ENCODE measurements around the gene SLC9C1. TPM values are rescaled to one million over a fixed set of nuclear protein-coding genes. Genes with fewer than 3 reads are reported as not detected.

The SLC9C1 gene
- total RNA-seq, 5 donors from 2014 or later (not counting 1 experiment from before 2014, with no cell fraction given), result not detected

DNA sequence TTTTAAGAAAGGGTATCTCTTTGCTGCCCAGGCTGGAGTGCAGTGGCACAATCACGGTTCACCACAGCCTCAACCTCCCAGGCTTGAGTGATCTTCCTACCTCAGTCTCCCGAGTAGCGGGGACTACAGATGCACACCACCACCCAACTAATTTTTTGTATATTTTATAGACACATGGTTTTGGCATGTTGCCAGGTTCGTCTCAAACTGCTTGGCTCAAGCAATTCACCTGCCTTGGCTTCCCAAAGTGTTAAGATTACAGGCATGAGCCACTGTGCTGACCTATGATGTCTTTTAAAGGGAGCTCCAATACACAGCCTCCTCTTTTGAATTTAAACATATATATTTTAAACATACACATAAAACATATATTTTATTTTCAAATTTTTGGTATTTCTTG is 60.9 kb downstream of the SLC9C1 start:
- peak in 1 of 35 experiments; percentile 6 for DNase-seq
- Histone ChIP-seq H3K27me3 (replicated peaks in 1 of 2; ENCODE audit: control insufficient read depth in 2 of 2, extremely low read depth in 1 of 2, insufficient read depth in 2 of 2, low read length in 1 of 2) (no peaks in the 10 kb centered on the region), H3K4me3 (ENCODE audit: control insufficient read depth in 1 of 2, extremely low read depth in 1 of 2, low read length in 1 of 2) (no peak overlapping the region), H3K4me1 (ENCODE audit: control insufficient read depth in 1 of 2, extremely low read depth in 1 of 2, insufficient read depth in 2 of 2, low read length in 2 of 2) (no peaks in the 10 kb centered on the region), H3K9me3 (no peaks in the 10 kb centered on the region), H3K27ac (ENCODE audit: low read length) (no peak overlapping the region), H3K36me3 (ENCODE audit: control insufficient read depth in 2 of 2, extremely low read depth in 1 of 2, insufficient read depth in 1 of 2, low read length in 1 of 2) (no peaks in the 10 kb centered on the region)
- ATAC-seq (replicated peaks in 1 of 4), result no peak
- H3K27me3 Mint-ChIP-seq, result peaks cover 0 to 3% of the 10 kb centered on the region in 2 donors
- H3K4me1 Mint-ChIP-seq, result no peaks in the 10 kb centered on the region
- no CpG with 5 or more reads among the region's 4 CpGs for WGBS (ENCODE audit: insufficient coverage)
- H3K4me3 Mint-ChIP-seq, result no peak overlapping the region
- ChIA-PET POLR2A (no interaction called here), CTCF (no interaction called here)
- H3K27ac Mint-ChIP-seq, result no peak overlapping the region
- H3K9me3 Mint-ChIP-seq, result peaks cover 0 to 1% (median 0%) of the 10 kb centered on the region in 3 donors
- no peaks in the 10 kb centered on the region for H3K36me3 Mint-ChIP-seq

DNA sequence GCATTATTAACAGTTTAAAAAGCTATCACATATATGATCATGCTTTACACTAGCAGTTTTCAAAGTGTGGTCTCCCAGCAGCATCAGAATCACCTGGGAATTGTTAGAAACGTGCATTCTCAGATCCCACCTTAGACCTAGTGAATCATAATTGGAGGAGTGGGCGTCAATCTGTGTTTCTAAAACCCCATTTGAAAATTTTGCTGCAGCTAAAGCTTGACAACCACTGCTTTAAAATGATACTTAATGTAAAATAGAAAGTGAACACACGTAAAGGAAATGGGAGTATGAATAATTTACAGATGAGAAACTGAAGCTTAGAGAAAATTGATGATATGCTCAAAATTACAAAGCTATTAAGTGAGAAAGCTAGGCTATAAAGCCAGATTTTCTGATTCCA is 62.3 kb downstream of the SLC9C1 start:
- Histone ChIP-seq H3K4me3 (ENCODE audit: control insufficient read depth in 1 of 2, extremely low read depth in 1 of 2, low read length in 1 of 2) (no peak overlapping the region), H3K4me1 (ENCODE audit: control insufficient read depth in 1 of 2, extremely low read depth in 1 of 2, insufficient read depth in 2 of 2, low read length in 2 of 2) (no peaks in the 10 kb centered on the region), H3K9me3 (no peaks in the 10 kb centered on the region), H3K27me3 (replicated peaks in 1 of 2; ENCODE audit: control insufficient read depth in 2 of 2, extremely low read depth in 1 of 2, insufficient read depth in 2 of 2, low read length in 1 of 2) (no peaks in the 10 kb centered on the region), H3K36me3 (ENCODE audit: control insufficient read depth in 2 of 2, extremely low read depth in 1 of 2, insufficient read depth in 1 of 2, low read length in 1 of 2) (no peaks in the 10 kb centered on the region), H3K27ac (ENCODE audit: low read length) (no peak overlapping the region)
- H3K4me1 Mint-ChIP-seq, result no peaks in the 10 kb centered on the region
- ATAC-seq (replicated peaks in 1 of 4) (no peak), DNase-seq (no peak)
- H3K4me3 Mint-ChIP-seq, result no peak overlapping the region
- no peak overlapping the region for H3K27ac Mint-ChIP-seq
- CTCF ChIA-PET, result no interaction called here
- peaks cover 0 to 5% (median 3%) of the 10 kb centered on the region in 3 donors for H3K9me3 Mint-ChIP-seq
- no CpG with 5 or more reads among the region's 3 CpGs for WGBS (ENCODE audit: insufficient coverage)
- POLR2A ChIA-PET, result no interaction called here
- H3K36me3 Mint-ChIP-seq, result no peaks in the 10 kb centered on the region
- H3K27me3 Mint-ChIP-seq, result peaks cover 0 to 3% of the 10 kb centered on the region in 2 donors

DNA sequence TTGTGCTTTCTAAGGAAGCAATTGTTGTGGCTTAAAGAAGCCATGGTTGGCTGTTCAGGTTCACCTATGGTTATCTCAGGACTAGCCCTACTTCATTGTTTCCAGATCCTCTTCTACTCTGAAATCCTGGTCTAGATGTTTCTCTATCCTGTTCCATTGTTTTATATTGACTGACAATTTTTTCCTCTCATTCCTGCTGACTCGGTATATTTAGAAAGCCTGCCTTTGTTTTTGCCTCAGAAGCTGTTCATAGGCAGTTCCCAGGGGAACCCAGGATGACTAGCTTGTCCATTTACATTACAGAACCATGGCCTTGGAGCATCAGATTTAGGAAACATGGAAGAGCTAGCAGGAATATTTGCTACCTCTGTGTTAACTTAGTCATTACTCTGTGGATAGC is 64.0 kb downstream of the SLC9C1 start:
- no peaks in the 10 kb centered on the region for H3K36me3 Mint-ChIP-seq
- 100% methylated on average over 1 of the region's 1 CpG for WGBS (ENCODE audit: insufficient coverage)
- Histone ChIP-seq H3K27ac (ENCODE audit: low read length) (no peak overlapping the region), H3K27me3 (replicated peaks in 1 of 2; ENCODE audit: control insufficient read depth in 2 of 2, extremely low read depth in 1 of 2, insufficient read depth in 2 of 2, low read length in 1 of 2) (no peaks in the 10 kb centered on the region), H3K4me3 (ENCODE audit: control insufficient read depth in 1 of 2, extremely low read depth in 1 of 2, low read length in 1 of 2) (no peak overlapping the region), H3K36me3 (ENCODE audit: control insufficient read depth in 2 of 2, extremely low read depth in 1 of 2, insufficient read depth in 1 of 2, low read length in 1 of 2) (no peaks in the 10 kb centered on the region), H3K9me3 (no peaks in the 10 kb centered on the region), H3K4me1 (ENCODE audit: control insufficient read depth in 1 of 2, extremely low read depth in 1 of 2, insufficient read depth in 2 of 2, low read length in 2 of 2) (no peaks in the 10 kb centered on the region)
- CTCF ChIA-PET, result interaction anchor here in 1 of 2 donors (0.6 kb wide), 1 partner anchor 1613 kb away, joined by 6 read pairs; no protein-coding TSS in a partner anchor
- POLR2A ChIA-PET, result interaction anchor here in 1 of 2 donors (0.5 kb wide), 1 partner anchor 77 kb away, joined by 3 read pairs; no protein-coding TSS in a partner anchor
- no peak for DNase-seq
- H3K4me1 Mint-ChIP-seq, result no peaks in the 10 kb centered on the region
- no peak overlapping the region for H3K4me3 Mint-ChIP-seq
- H3K27me3 Mint-ChIP-seq, result peaks cover 0 to 3% of the 10 kb centered on the region in 2 donors
- ATAC-seq (replicated peaks in 1 of 4), result no peak
- H3K27ac Mint-ChIP-seq, result no peak overlapping the region
- H3K9me3 Mint-ChIP-seq, result peaks cover 0 to 17% (median 13%) of the 10 kb centered on the region in 3 donors

DNA sequence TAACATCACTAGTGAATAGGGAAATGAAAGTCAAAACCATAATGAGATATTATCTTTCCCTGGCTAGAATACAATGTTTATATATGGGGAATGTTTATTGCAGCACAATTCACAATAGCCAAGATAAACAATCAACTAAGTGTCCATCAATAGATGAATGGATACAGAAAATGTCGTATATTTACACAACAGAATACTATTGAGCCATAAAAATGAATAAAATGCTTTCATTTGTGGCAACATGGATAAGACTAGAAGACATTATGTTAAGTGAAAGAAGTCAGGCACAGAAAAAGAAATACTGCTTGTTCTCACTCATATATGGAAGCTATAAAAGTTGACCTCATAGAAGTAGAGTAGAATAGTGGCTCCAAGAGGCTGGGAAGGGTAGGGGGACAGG is 65.2 kb downstream of the SLC9C1 start:
- H3K27ac ChIP-seq (ENCODE audit: low read length), result no peak overlapping the region
- H3K4me3 ChIP-seq (ENCODE audit: control insufficient read depth in 1 of 2, extremely low read depth in 1 of 2, low read length in 1 of 2), result no peak overlapping the region
- Mint-ChIP-seq H3K36me3 (peaks cover 9% of the 10 kb centered on the region), H3K27me3 (peaks cover 0 to 5% of the 10 kb centered on the region in 2 donors), H3K27ac (no peak overlapping the region), H3K4me1 (no peaks in the 10 kb centered on the region), H3K9me3 (peaks cover 5 to 27% (median 25%) of the 10 kb centered on the region in 3 donors), H3K4me3 (no peak overlapping the region)
- CTCF ChIA-PET, result no interaction called here
- no CpG with 5 or more reads among the region's 1 CpG for whole genome bisulfite sequencing (ENCODE audit: insufficient coverage)
- POLR2A ChIA-PET, result no interaction called here
- H3K9me3 ChIP-seq, result no peaks in the 10 kb centered on the region
- H3K36me3 ChIP-seq (ENCODE audit: control insufficient read depth in 2 of 2, extremely low read depth in 1 of 2, insufficient read depth in 1 of 2, low read length in 1 of 2), result no peaks in the 10 kb centered on the region
- DNase-seq (no peak), ATAC-seq (replicated peaks in 1 of 4) (no peak)
- H3K4me1 ChIP-seq (ENCODE audit: control insufficient read depth in 1 of 2, extremely low read depth in 1 of 2, insufficient read depth in 2 of 2, low read length in 2 of 2), result no peaks in the 10 kb centered on the region
- H3K27me3 ChIP-seq (replicated peaks in 1 of 2; ENCODE audit: control insufficient read depth in 2 of 2, extremely low read depth in 1 of 2, insufficient read depth in 2 of 2, low read length in 1 of 2), result no peaks in the 10 kb centered on the region

DNA sequence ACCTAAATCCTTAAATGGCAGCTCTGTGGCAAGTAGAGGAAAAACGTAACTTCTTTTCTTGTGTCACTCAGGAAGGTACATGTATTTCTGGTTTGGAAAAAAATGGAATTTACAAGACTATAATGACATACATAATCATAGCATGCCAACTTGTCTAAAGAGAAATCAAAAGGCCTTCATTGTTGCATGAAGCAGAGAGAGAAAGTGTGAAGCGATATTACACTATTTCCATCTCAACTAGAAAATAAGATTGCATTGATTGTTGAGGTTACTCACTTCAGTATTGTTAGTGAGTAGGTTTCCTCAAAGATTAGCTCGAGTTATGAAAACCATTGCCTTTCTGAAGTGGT is 93.7 kb downstream of the SLC9C1 start:
- ChIA-PET CTCF (no interaction called here), POLR2A (no interaction called here)
- Histone ChIP-seq H3K36me3 (ENCODE audit: control insufficient read depth in 2 of 2, extremely low read depth in 1 of 2, insufficient read depth in 1 of 2, low read length in 1 of 2) (no peaks in the 10 kb centered on the region), H3K4me1 (ENCODE audit: control insufficient read depth in 1 of 2, extremely low read depth in 1 of 2, insufficient read depth in 2 of 2, low read length in 2 of 2) (no peaks in the 10 kb centered on the region), H3K27ac (ENCODE audit: low read length) (no peak overlapping the region), H3K4me3 (ENCODE audit: control insufficient read depth in 1 of 2, extremely low read depth in 1 of 2, low read length in 1 of 2) (no peak overlapping the region), H3K9me3 (no peaks in the 10 kb centered on the region), H3K27me3 (replicated peaks in 1 of 2; ENCODE audit: control insufficient read depth in 2 of 2, extremely low read depth in 1 of 2, insufficient read depth in 2 of 2, low read length in 1 of 2) (no peaks in the 10 kb centered on the region)
- Mint-ChIP-seq H3K36me3 (no peaks in the 10 kb centered on the region), H3K27ac (no peak overlapping the region), H3K4me1 (no peaks in the 10 kb centered on the region), H3K27me3 (peaks cover 0 to 12% of the 10 kb centered on the region in 2 donors), H3K4me3 (no peak overlapping the region), H3K9me3 (peaks cover 0 to 10% (median 2%) of the 10 kb centered on the region in 3 donors)
- no CpG with 5 or more reads among the region's 3 CpGs for WGBS (ENCODE audit: insufficient coverage)
- DNase-seq (no peak), ATAC-seq (replicated peaks in 1 of 4) (no peak)

DNA sequence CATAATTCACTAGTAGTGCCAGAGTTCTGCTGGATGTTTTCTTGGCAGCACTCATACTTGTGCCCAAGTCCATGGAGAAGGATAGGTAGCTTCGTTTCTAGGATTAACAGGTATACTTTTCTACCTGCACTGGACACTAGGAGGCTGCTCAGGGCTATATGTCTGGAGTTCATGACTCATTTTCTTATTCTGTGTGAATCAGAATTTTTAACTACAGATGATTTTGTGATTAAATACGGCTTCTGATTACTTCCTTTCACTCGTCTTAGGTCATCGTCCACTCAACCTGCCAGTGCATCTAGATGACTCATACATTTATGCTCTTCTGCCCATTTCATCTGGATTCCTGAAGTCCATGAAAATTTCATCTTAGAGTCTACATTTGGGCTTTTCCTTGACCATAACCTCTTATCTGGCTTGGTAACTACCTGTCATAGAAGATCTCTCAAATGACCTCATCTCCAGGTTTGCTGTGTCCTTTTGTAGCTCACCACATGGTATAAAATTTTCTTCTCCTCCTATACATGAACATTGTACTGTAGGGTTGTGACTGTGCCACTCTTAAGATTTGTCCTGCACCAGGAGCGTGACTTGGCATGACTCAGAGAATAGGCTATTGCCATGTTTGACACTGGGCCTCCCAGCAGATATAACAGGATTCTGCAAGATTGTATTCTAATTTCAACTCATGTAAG is 94.2 kb downstream of the SLC9C1 start:
- Histone ChIP-seq H3K36me3 (ENCODE audit: control insufficient read depth in 2 of 2, extremely low read depth in 1 of 2, insufficient read depth in 1 of 2, low read length in 1 of 2) (no peaks in the 10 kb centered on the region), H3K9me3 (no peaks in the 10 kb centered on the region), H3K27ac (ENCODE audit: low read length) (no peak overlapping the region), H3K4me1 (ENCODE audit: control insufficient read depth in 1 of 2, extremely low read depth in 1 of 2, insufficient read depth in 2 of 2, low read length in 2 of 2) (no peaks in the 10 kb centered on the region), H3K4me3 (ENCODE audit: control insufficient read depth in 1 of 2, extremely low read depth in 1 of 2, low read length in 1 of 2) (no peak overlapping the region), H3K27me3 (replicated peaks in 1 of 2; ENCODE audit: control insufficient read depth in 2 of 2, extremely low read depth in 1 of 2, insufficient read depth in 2 of 2, low read length in 1 of 2) (no peaks in the 10 kb centered on the region)
- no peaks in the 10 kb centered on the region for H3K36me3 Mint-ChIP-seq
- no peak for DNase-seq
- peaks cover 0 to 15% (median 2%) of the 10 kb centered on the region in 3 donors for H3K9me3 Mint-ChIP-seq
- H3K27me3 Mint-ChIP-seq, result peaks cover 0 to 12% of the 10 kb centered on the region in 2 donors
- H3K27ac Mint-ChIP-seq, result no peak overlapping the region
- WGBS (ENCODE audit: insufficient coverage), result no CpG with 5 or more reads among the region's 5 CpGs
- no peak overlapping the region for H3K4me3 Mint-ChIP-seq
- CTCF ChIA-PET, result no interaction called here
- POLR2A ChIA-PET, result no interaction called here
- H3K4me1 Mint-ChIP-seq, result no peaks in the 10 kb centered on the region
- no peak for ATAC-seq (replicated peaks in 1 of 4)
